ENCODE data around the gene KIF14.

GRCh38 chr1:200627575-200628222, 7.1 kb upstream of the KIF14 start:
- TF ChIP-seq HCFC1 (IDR thresholded peaks at IDR 0.05; ENCODE audit: low read depth, low read length), result no peak
- TF ChIP-seq, protein P1, sequence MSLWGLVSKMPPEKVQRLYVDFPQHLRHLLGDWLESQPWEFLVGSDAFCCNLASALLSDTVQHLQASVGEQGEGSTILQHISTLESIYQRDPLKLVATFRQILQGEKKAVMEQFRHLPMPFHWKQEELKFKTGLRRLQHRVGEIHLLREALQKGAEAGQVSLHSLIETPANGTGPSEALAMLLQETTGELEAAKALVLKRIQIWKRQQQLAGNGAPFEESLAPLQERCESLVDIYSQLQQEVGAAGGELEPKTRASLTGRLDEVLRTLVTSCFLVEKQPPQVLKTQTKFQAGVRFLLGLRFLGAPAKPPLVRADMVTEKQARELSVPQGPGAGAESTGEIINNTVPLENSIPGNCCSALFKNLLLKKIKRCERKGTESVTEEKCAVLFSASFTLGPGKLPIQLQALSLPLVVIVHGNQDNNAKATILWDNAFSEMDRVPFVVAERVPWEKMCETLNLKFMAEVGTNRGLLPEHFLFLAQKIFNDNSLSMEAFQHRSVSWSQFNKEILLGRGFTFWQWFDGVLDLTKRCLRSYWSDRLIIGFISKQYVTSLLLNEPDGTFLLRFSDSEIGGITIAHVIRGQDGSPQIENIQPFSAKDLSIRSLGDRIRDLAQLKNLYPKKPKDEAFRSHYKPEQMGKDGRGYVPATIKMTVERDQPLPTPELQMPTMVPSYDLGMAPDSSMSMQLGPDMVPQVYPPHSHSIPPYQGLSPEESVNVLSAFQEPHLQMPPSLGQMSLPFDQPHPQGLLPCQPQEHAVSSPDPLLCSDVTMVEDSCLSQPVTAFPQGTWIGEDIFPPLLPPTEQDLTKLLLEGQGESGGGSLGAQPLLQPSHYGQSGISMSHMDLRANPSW (CRISPR knock-in tag; IDR thresholded peaks at IDR 0.05; ENCODE audit: borderline replicate concordance), result no peak
- TF ChIP-seq FUBP1 (CRISPR knock-in tag; IDR thresholded peaks at IDR 0.05; ENCODE audit: borderline replicate concordance), result no peak
- TF ChIP-seq NR2F6 (IDR thresholded peaks at IDR 0.05), result no peak
- no peak for TF ChIP-seq NR2F6 (CRISPR knock-in tag; IDR thresholded peaks at IDR 0.05)
- TF ChIP-seq JUN (CRISPR knock-in tag; IDR thresholded peaks at IDR 0.05), result no peak
- TF ChIP-seq U2AF2 (IDR thresholded peaks at IDR 0.05; ENCODE audit: low read depth, low read length), result no peak
- TF ChIP-seq, protein P2, sequence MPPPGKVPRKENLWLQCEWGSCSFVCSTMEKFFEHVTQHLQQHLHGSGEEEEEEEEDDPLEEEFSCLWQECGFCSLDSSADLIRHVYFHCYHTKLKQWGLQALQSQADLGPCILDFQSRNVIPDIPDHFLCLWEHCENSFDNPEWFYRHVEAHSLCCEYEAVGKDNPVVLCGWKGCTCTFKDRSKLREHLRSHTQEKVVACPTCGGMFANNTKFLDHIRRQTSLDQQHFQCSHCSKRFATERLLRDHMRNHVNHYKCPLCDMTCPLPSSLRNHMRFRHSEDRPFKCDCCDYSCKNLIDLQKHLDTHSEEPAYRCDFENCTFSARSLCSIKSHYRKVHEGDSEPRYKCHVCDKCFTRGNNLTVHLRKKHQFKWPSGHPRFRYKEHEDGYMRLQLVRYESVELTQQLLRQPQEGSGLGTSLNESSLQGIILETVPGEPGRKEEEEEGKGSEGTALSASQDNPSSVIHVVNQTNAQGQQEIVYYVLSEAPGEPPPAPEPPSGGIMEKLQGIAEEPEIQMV (CRISPR knock-in tag; IDR thresholded peaks at IDR 0.05; ENCODE audit: low read depth), result no peak
- no peak for TF ChIP-seq EZH2 (conservative IDR thresholded peaks at IDR 0.05; ENCODE audit: low read depth, low read length)
- TF ChIP-seq SMAD9 (CRISPR knock-in tag; IDR thresholded peaks at IDR 0.05), result no peak
- no peak for TF ChIP-seq E2F5 (CRISPR knock-in tag; conservative IDR thresholded peaks at IDR 0.05)
- no peak for TF ChIP-seq NBN (conservative IDR thresholded peaks at IDR 0.05)
